Trophoblast cell (in vitro differentiated cells and primary cell): ENCODE results near the gene TRIM23.

ENCODE experiments used
- DNase-seq, 2 donors: peaks; one replicate each; pipeline ENCODE4 v3.0.0-alpha.2; 2016
- H2AFZ ChIP-seq: 2 replicates; pipeline ENCODE4 v1.6.1; 2013; ENCODE audit warnings: low read length, moderate library complexity, mild to moderate bottlenecking; ENCODE audit not compliant: insufficient read depth, poor library complexity
- H2AK5ac ChIP-seq: 2 replicates; pipeline ENCODE4 v1.6.1; 2013; ENCODE audit warnings: mild to moderate bottlenecking, low read length
- H2BK120ac ChIP-seq: 2 replicates; pipeline ENCODE4 v1.6.1; 2013; ENCODE audit warnings: low read length, mild to moderate bottlenecking, moderate library complexity; ENCODE audit not compliant: insufficient read depth, poor library complexity
- H2BK12ac ChIP-seq: 2 replicates; pipeline ENCODE4 v1.6.1; 2013; ENCODE audit warnings: mild to moderate bottlenecking, low read length, moderate library complexity
- H2BK5ac ChIP-seq: 2 replicates; pipeline ENCODE4 v1.6.1; 2013; ENCODE audit warnings: low read length, low read depth, moderate library complexity, mild to moderate bottlenecking; ENCODE audit not compliant: poor library complexity
- H3K14ac ChIP-seq: 2 replicates; pipeline ENCODE4 v1.6.1; 2013; ENCODE audit warnings: mild to moderate bottlenecking, low read length
- H3K18ac ChIP-seq: 2 replicates; pipeline ENCODE4 v1.6.1; 2013; ENCODE audit warnings: mild to moderate bottlenecking, low read length
- H3K23ac ChIP-seq: 2 replicates; pipeline ENCODE4 v1.6.1; 2013; ENCODE audit warnings: low read length
- H3K27ac ChIP-seq: 2 replicates; pipeline ENCODE4 v1.5.1; 2013; ENCODE audit warnings: low read depth, mild to moderate bottlenecking, inconsistent platforms, low read length, moderate library complexity
- H3K27me3 ChIP-seq: 2 replicates; pipeline ENCODE4 v1.6.1; 2013; ENCODE audit warnings: inconsistent platforms, mild to moderate bottlenecking, low read length, moderate library complexity; ENCODE audit not compliant: insufficient read depth
- H3K36me3 ChIP-seq, 2 experiments: 1 replicate in 1 of 2; 2 replicates in 1 of 2; pipeline ENCODE4 v1.6.1; 2013; ENCODE audit warnings: low read length in 2 of 2, mild to moderate bottlenecking in 2 of 2, moderate library complexity in 1 of 2; ENCODE audit not compliant: insufficient read depth in 2 of 2, control insufficient read depth in 1 of 2
- H3K4ac ChIP-seq: 2 replicates; pipeline ENCODE4 v1.6.1; 2013; ENCODE audit warnings: low read depth, mild to moderate bottlenecking, low read length, moderate library complexity
- H3K4me1 ChIP-seq, 2 experiments: 1 replicate in 1 of 2; 2 replicates in 1 of 2; pipeline ENCODE4 v1.6.1; 2013; ENCODE audit warnings: low read length in 2 of 2, mild to moderate bottlenecking in 2 of 2, moderate library complexity in 1 of 2; ENCODE audit not compliant: insufficient read depth in 2 of 2, control insufficient read depth in 1 of 2
- H3K4me2 ChIP-seq: 2 replicates; pipeline ENCODE4 v1.6.1; 2013; ENCODE audit warnings: inconsistent platforms, mild to moderate bottlenecking, low read length, moderate library complexity
- H3K4me3 ChIP-seq: 2 replicates; pipeline ENCODE4 v1.5.1; 2013; ENCODE audit warnings: mild to moderate bottlenecking, low read depth, low read length, inconsistent platforms
- H3K79me1 ChIP-seq: one replicate; pipeline ENCODE4 v1.6.1; 2013; ENCODE audit warnings: low read length
- H3K79me2 ChIP-seq: 2 replicates; pipeline ENCODE4 v1.6.1; 2013; ENCODE audit warnings: low read length, mild to moderate bottlenecking; ENCODE audit not compliant: control insufficient read depth, insufficient read depth, poor library complexity
- H3K9ac ChIP-seq: 2 replicates; pipeline ENCODE4 v1.6.1; 2013; ENCODE audit warnings: mild to moderate bottlenecking, low read length
- H3K9me3 ChIP-seq: 2 replicates; pipeline ENCODE4 v1.6.1; 2013; ENCODE audit warnings: low read depth, mild to moderate bottlenecking, control low read depth, inconsistent platforms, low read length; ENCODE audit not compliant: insufficient read depth
- H4K12ac ChIP-seq: 2 replicates; pipeline ENCODE4 v1.6.1; 2013; ENCODE audit warnings: low read depth, mild to moderate bottlenecking, low read length, moderate library complexity
- H4K8ac ChIP-seq: 2 replicates; pipeline ENCODE4 v1.6.1; 2013; ENCODE audit warnings: low read depth, mild to moderate bottlenecking, low read length, moderate library complexity
- H4K91ac ChIP-seq: one replicate; pipeline ENCODE4 v1.6.1; 2013; ENCODE audit warnings: low read depth, mild to moderate bottlenecking, low read length, moderate library complexity
- WGBS: extraction: QIAGEN DNeasy Blood & Tissue Kit; methylation state at CpG from one replicate; pipeline ENCODE4 v1.1.7; 2013; ENCODE audit warnings: missing lambda C conversion rate; ENCODE audit not compliant: insufficient read length, insufficient coverage; ENCODE audit errors: extremely low coverage; 5-methylcytosine and 5-hydroxymethylcytosine counted together

TRIM23 gene

GRCh38 chr5:65548281-65548680 is 75.9 kb downstream of the TRIM23 start:
- Histone ChIP-seq H3K4me3 (no peak overlapping the region), H3K14ac (no peak overlapping the region), H4K8ac (no peak overlapping the region), H3K27me3 (no peaks in the 10 kb centered on the region), H3K27ac (no peak overlapping the region), H2AFZ (no peak overlapping the region), H3K23ac (no peak overlapping the region), H3K18ac (no peak overlapping the region), H3K79me1 (no peaks in the 10 kb centered on the region), H2BK5ac (no peak overlapping the region), H4K12ac (no peak overlapping the region), H3K4me1 (no peaks in the 10 kb centered on the region), H3K79me2 (no peaks in the 10 kb centered on the region), H4K91ac (no peak overlapping the region), H3K4ac (no peak overlapping the region), H2AK5ac (no peak overlapping the region), H3K9ac (no peak overlapping the region), H3K9me3 (no peaks in the 10 kb centered on the region), H2BK12ac (no peak overlapping the region), H3K36me3 (peaks cover 4 to 10% of the 10 kb centered on the region in 2 experiments), H3K4me2 (no peak overlapping the region), H2BK120ac (no peak overlapping the region)
- no CpG with 5 or more reads among the region's 7 CpGs for WGBS
- DNase-seq = no peak

DNA sequence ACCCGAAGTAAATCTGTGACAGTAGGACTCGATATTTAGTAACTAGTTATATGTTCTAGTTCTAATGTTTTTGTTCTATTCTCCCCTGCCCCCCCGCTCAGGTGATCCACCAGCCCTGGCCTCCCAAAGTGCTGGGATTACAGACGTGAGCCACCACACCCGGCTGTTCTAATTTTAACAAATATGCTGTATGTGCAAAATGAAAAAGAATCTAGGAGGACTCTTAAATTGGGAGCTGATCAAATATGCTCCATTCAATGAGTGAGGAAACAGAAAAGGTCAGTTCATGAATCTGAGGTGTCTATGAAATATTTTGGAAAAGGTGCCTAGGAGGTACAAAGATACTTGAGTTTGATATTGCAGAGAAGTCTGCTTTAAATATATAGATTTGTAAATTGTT is 78.0 kb downstream of the TRIM23 start:
- no peaks in the 10 kb centered on the region for H3K27me3 ChIP-seq
- no peak overlapping the region for H2AFZ ChIP-seq

GRCh38 chr5:65544473-65544872 is 79.7 kb downstream of the TRIM23 start:
- Histone ChIP-seq H2BK120ac (no peak overlapping the region), H4K8ac (no peak overlapping the region), H4K91ac (no peak overlapping the region), H3K9ac (no peak overlapping the region), H3K9me3 (no peaks in the 10 kb centered on the region), H3K4me2 (no peak overlapping the region), H2AFZ (no peak overlapping the region), H3K4me1 (peaks cover 0 to 2% of the 10 kb centered on the region in 2 experiments), H3K4me3 (no peak overlapping the region), H3K79me2 (no peaks in the 10 kb centered on the region), H3K14ac (no peak overlapping the region), H3K4ac (no peak overlapping the region), H4K12ac (no peak overlapping the region), H3K27ac (no peak overlapping the region), H2BK5ac (no peak overlapping the region), H3K27me3 (no peaks in the 10 kb centered on the region), H3K23ac (no peak overlapping the region), H2BK12ac (no peak overlapping the region), H3K79me1 (no peaks in the 10 kb centered on the region), H3K18ac (no peak overlapping the region), H3K36me3 (peaks cover 9 to 12% of the 10 kb centered on the region in 2 experiments), H2AK5ac (no peak overlapping the region)
- DNase-seq = no peak
- no CpG with 5 or more reads among the region's 4 CpGs for WGBS

More for the DNA sequence above, 78.0 kb downstream of the TRIM23 start:
- no peak overlapping the region for H3K23ac ChIP-seq
- H3K4me2 ChIP-seq = no peak overlapping the region
- H3K27ac ChIP-seq = no peak overlapping the region
- no peak overlapping the region for H4K91ac ChIP-seq
- no peak overlapping the region for H4K12ac ChIP-seq
- WGBS = no CpG with 5 or more reads among the region's 5 CpGs
- no peak overlapping the region for H3K14ac ChIP-seq
- H2BK120ac ChIP-seq = no peak overlapping the region
- H2BK5ac ChIP-seq = no peak overlapping the region
- H2BK12ac ChIP-seq = no peak overlapping the region
- no peaks in the 10 kb centered on the region for H3K4me1 ChIP-seq
- no peak overlapping the region for H3K4me3 ChIP-seq
- no peak overlapping the region for H4K8ac ChIP-seq
- no peak overlapping the region for H3K9ac ChIP-seq
- H3K4ac ChIP-seq = no peak overlapping the region
- no peaks in the 10 kb centered on the region for H3K79me2 ChIP-seq
- DNase-seq = no peak
- H3K18ac ChIP-seq = no peak overlapping the region
- H3K9me3 ChIP-seq = no peaks in the 10 kb centered on the region
- no peak overlapping the region for H2AK5ac ChIP-seq
- H3K79me1 ChIP-seq = no peaks in the 10 kb centered on the region
- peaks cover 11 to 14% of the 10 kb centered on the region in 2 experiments for H3K36me3 ChIP-seq

DNA sequence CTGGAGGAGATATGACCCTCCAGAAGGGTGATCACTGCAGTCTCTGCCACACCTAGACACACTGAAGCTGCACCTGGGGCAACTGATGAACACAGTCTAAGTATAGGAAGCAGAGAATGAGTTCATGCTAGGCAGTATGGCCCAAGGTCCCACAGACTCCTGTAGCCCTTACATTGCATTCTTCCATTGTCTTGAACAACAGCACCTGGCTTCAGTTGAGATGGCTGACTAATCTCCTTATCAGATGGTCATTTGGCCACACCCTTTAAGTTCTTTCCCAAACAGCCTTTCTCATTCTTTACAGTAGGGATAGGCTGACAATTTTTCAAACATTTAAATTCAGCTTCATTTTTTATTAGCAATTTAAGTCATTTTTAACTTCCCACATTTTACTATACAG is 84.3 kb downstream of the TRIM23 start:
- Histone ChIP-seq H3K36me3 (peaks cover 5 to 14% of the 10 kb centered on the region in 2 experiments), H2BK5ac (no peak overlapping the region), H3K23ac (no peak overlapping the region), H4K91ac (no peak overlapping the region), H3K18ac (no peak overlapping the region), H3K9me3 (no peaks in the 10 kb centered on the region), H2BK120ac (no peak overlapping the region), H3K14ac (no peak overlapping the region), H3K4ac (no peak overlapping the region), H3K27ac (no peak overlapping the region), H4K12ac (no peak overlapping the region), H3K4me3 (no peak overlapping the region), H3K9ac (no peak overlapping the region), H2AFZ (no peak overlapping the region), H3K4me1 (peaks cover 0 to 2% of the 10 kb centered on the region in 2 experiments), H3K79me1 (no peaks in the 10 kb centered on the region), H3K4me2 (no peak overlapping the region), H3K79me2 (no peaks in the 10 kb centered on the region), H4K8ac (no peak overlapping the region), H2BK12ac (no peak overlapping the region), H3K27me3 (no peaks in the 10 kb centered on the region), H2AK5ac (no peak overlapping the region)
- DNase-seq = peak; percentile 40 to 78
